Neural cell (in vitro differentiated cells): ENCODE measurements around the gene CSF2. TPM values are rescaled to one million over a fixed set of nuclear protein-coding genes. Genes with fewer than 3 reads are reported as not detected.

Experiments
- H2AFZ ChIP-seq: fragments of 200-600, 300-800 bp; sonication (generic), shearing (Covaris generic); 2 replicates; pipeline ENCODE4 v1.6.0; 2014; ENCODE audit warnings: low read depth, mild to moderate bottlenecking, antibody characterized with exemption, low read length, moderate library complexity
- H3F3A ChIP-seq: fragments of 200-600 bp; shearing (Covaris generic); 2 replicates; pipeline ENCODE4 v1.6.1; 2016; ENCODE audit warnings: mild to moderate bottlenecking, moderate library complexity, mixed read lengths, antibody characterized with exemption, low read length; ENCODE audit not compliant: insufficient read depth, poor library complexity, severe bottlenecking
- H3K27ac ChIP-seq: fragments of 200-600, 300-800 bp; sonication (generic), shearing (Covaris generic); 2 replicates; pipeline ENCODE4 v1.5.1; 2014; ENCODE audit warnings: mild to moderate bottlenecking, low read length, moderate library complexity
- H3K27me3 ChIP-seq: fragments of 300-800, 200-600 bp; sonication (generic), shearing (Covaris generic); 2 replicates; pipeline ENCODE4 v1.6.0; 2014; ENCODE audit warnings: mild to moderate bottlenecking, low read depth, low read length, moderate library complexity; ENCODE audit not compliant: insufficient read depth
- H3K36me3 ChIP-seq: fragments of 300-800, 200-600 bp; sonication (generic), shearing (Covaris generic); 2 replicates; pipeline ENCODE4 v1.5.1; 2014; ENCODE audit warnings: mild to moderate bottlenecking, antibody characterized with exemption, low read length, moderate library complexity; ENCODE audit not compliant: insufficient read depth
- H3K4me2 ChIP-seq: fragments of 300-800, 200-600 bp; sonication (generic), shearing (Covaris generic); 2 replicates; pipeline ENCODE4 v1.6.0; 2014; ENCODE audit warnings: mild to moderate bottlenecking, low read length
- H3K4me3 ChIP-seq: fragments of 300-800, 200-600 bp; sonication (generic), shearing (Covaris generic); 2 replicates; pipeline ENCODE4 v1.5.1; 2014; ENCODE audit warnings: mild to moderate bottlenecking, low read length, moderate library complexity
- H3K79me2 ChIP-seq: fragments of 200-600 bp; shearing (Covaris generic); replicated peaks from 2 replicates; pipeline ENCODE4 v1.6.0; 2014; ENCODE audit warnings: mild to moderate bottlenecking, low read length, moderate library complexity; ENCODE audit not compliant: insufficient read depth
- H3K9ac ChIP-seq: fragments of 300-800, 200-600 bp; sonication (generic), shearing (Covaris generic); 2 replicates; pipeline ENCODE4 v1.6.1; 2016; ENCODE audit warnings: mild to moderate bottlenecking, low read length, mixed read lengths
- H3K9me2 ChIP-seq: fragments of 200-600 bp; shearing (Covaris generic); 2 replicates; pipeline ENCODE4 v1.6.1; 2016; ENCODE audit warnings: mild to moderate bottlenecking, low read length, mixed read lengths; ENCODE audit not compliant: insufficient read depth
- H3K9me3 ChIP-seq: fragments of 200-600, 300-800 bp; sonication (generic), shearing (Covaris generic); 2 replicates; pipeline ENCODE4 v1.6.1; 2016; ENCODE audit warnings: mild to moderate bottlenecking, mixed run types, low read length, moderate library complexity, mixed read lengths
- H4K20me1 ChIP-seq: fragments of 200-600 bp; shearing (Covaris generic); 2 replicates; pipeline ENCODE4 v1.6.1; 2016; ENCODE audit warnings: mild to moderate bottlenecking, mixed run types; ENCODE audit not compliant: insufficient read depth
- CTCF ChIP-seq: fragments of 450-650 bp; IDR thresholded peaks from 2 replicates; pipeline ENCODE4 v1.5.1; 2014; ENCODE audit warnings: antibody characterized with exemption, mild to moderate bottlenecking, moderate library complexity; ENCODE audit not compliant: poor library complexity, severe bottlenecking
- EZH2 ChIP-seq: fragments of 200-600, 300-800 bp; shearing (Covaris generic), sonication (generic); IDR thresholded peaks from 2 replicates; pipeline ENCODE4 v1.6.1; 2014; ENCODE audit warnings: antibody characterized with exemption, low read length, borderline replicate concordance, mild to moderate bottlenecking; ENCODE audit not compliant: insufficient read depth, poor library complexity, severe bottlenecking
- MXI1 ChIP-seq: fragments of 450-650 bp; conservative IDR thresholded peaks from 2 replicates; pipeline ENCODE4 v1.6.1; 2014; ENCODE audit warnings: antibody characterized with exemption, mild to moderate bottlenecking; ENCODE audit not compliant: poor library complexity, severe bottlenecking
- POLR2AphosphoS5 ChIP-seq: IDR thresholded peaks from 2 replicates; pipeline ENCODE4 v1.6.1; 2012
- RAD21 ChIP-seq: fragments of 450-650 bp; conservative IDR thresholded peaks from 2 replicates; pipeline ENCODE4 v1.6.1; 2014; ENCODE audit warnings: antibody characterized with exemption, mild to moderate bottlenecking, moderate library complexity
- SMC3 ChIP-seq: fragments of 450-650 bp; conservative IDR thresholded peaks from 2 replicates; pipeline ENCODE4 v1.6.1; 2014; ENCODE audit warnings: antibody characterized with exemption, mild to moderate bottlenecking, moderate library complexity; ENCODE audit not compliant: poor library complexity
- polyA plus RNA-seq: library from polyadenylated mRNA; depleted of rRNA; stranded (reverse); fragments of >200 nt; gene quantifications from 2 replicates; pipeline ENCODE4 v1.2.3, GENCODE V29; 2014
- TF ChIP-seq, protein P1 (sequence below): IDR thresholded peaks from 2 replicates; pipeline ENCODE4 v1.6.1; 2012; ENCODE audit warnings: borderline replicate concordance

Gene CSF2
- polyA plus RNA-seq, 1 donor from 2014 or later, result not detected

DNA sequence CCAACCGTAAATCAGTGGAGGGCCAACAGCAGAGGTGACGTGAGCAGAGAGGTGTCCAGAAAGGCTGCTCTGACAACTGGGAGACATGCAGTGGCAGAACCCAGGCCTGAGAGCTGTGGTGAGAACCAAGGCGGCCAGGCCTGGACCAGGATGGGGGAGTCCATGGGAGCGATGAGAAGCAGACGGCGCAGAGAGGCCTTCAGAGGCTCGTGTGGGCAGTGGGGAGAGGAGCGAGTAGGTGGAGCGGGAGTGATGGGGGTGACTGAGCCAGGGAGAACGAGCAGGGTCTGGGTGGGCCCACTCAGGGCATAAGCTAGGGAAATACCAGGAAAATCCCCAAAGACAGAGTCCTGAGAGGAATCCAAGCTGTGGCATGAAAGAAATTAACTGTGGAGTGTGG lies 21.1 kb upstream of the CSF2 start:
- H3K4me3 ChIP-seq, result no peak overlapping the region
- no peaks in the 10 kb centered on the region for H3K27me3 ChIP-seq
- no peak overlapping the region for H3K4me2 ChIP-seq
- no peaks in the 10 kb centered on the region for H3F3A ChIP-seq
- H3K79me2 ChIP-seq, result no peaks in the 10 kb centered on the region
- TF ChIP-seq EZH2, result no peak
- TF ChIP-seq SMC3, result no peak
- no peaks in the 10 kb centered on the region for H3K9me2 ChIP-seq
- H3K9ac ChIP-seq, result no peak overlapping the region
- no peaks in the 10 kb centered on the region for H4K20me1 ChIP-seq
- no peak overlapping the region for H2AFZ ChIP-seq
- H3K36me3 ChIP-seq, result no peaks in the 10 kb centered on the region
- H3K9me3 ChIP-seq, result no peaks in the 10 kb centered on the region
- H3K27ac ChIP-seq, result no peak overlapping the region

- no peaks in the 10 kb centered on the region for H3F3A ChIP-seq
- H3K4me2 ChIP-seq, result no peak overlapping the region
- no peaks in the 10 kb centered on the region for H3K9me3 ChIP-seq
- H3K79me2 ChIP-seq, result no peaks in the 10 kb centered on the region
- H3K9me2 ChIP-seq, result no peaks in the 10 kb centered on the region
- H3K36me3 ChIP-seq, result no peaks in the 10 kb centered on the region
- no peaks in the 10 kb centered on the region for H3K27me3 ChIP-seq
- H3K4me3 ChIP-seq, result no peak overlapping the region
- H3K27ac ChIP-seq, result no peak overlapping the region
- no peaks in the 10 kb centered on the region for H4K20me1 ChIP-seq
- no peak overlapping the region for H3K9ac ChIP-seq
- no peak for TF ChIP-seq POLR2AphosphoS5
- no peak overlapping the region for H2AFZ ChIP-seq
Observed at GRCh38 chr5:132053483-132053882, 20.1 kb upstream of the CSF2 start.

GRCh38 chr5:132054031-132054696 lies 19.4 kb upstream of the CSF2 start:
- Histone ChIP-seq H3K9me2 (no peaks in the 10 kb centered on the region), H3K36me3 (no peaks in the 10 kb centered on the region), H3K4me2 (no peak overlapping the region), H3F3A (no peaks in the 10 kb centered on the region), H2AFZ (no peak overlapping the region), H3K4me3 (no peak overlapping the region), H3K27ac (no peak overlapping the region), H3K9me3 (no peaks in the 10 kb centered on the region), H3K9ac (no peak overlapping the region), H4K20me1 (no peaks in the 10 kb centered on the region), H3K79me2 (no peaks in the 10 kb centered on the region), H3K27me3 (no peaks in the 10 kb centered on the region)
- TF ChIP-seq POLR2AphosphoS5 (no peak), CTCF (no peak), SMC3 (no peak), RAD21 (no peak), EZH2 (no peak), MXI1 (no peak)
- TF ChIP-seq, protein P1, sequence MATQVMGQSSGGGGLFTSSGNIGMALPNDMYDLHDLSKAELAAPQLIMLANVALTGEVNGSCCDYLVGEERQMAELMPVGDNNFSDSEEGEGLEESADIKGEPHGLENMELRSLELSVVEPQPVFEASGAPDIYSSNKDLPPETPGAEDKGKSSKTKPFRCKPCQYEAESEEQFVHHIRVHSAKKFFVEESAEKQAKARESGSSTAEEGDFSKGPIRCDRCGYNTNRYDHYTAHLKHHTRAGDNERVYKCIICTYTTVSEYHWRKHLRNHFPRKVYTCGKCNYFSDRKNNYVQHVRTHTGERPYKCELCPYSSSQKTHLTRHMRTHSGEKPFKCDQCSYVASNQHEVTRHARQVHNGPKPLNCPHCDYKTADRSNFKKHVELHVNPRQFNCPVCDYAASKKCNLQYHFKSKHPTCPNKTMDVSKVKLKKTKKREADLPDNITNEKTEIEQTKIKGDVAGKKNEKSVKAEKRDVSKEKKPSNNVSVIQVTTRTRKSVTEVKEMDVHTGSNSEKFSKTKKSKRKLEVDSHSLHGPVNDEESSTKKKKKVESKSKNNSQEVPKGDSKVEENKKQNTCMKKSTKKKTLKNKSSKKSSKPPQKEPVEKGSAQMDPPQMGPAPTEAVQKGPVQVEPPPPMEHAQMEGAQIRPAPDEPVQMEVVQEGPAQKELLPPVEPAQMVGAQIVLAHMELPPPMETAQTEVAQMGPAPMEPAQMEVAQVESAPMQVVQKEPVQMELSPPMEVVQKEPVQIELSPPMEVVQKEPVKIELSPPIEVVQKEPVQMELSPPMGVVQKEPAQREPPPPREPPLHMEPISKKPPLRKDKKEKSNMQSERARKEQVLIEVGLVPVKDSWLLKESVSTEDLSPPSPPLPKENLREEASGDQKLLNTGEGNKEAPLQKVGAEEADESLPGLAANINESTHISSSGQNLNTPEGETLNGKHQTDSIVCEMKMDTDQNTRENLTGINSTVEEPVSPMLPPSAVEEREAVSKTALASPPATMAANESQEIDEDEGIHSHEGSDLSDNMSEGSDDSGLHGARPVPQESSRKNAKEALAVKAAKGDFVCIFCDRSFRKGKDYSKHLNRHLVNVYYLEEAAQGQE, result no peak
